Measurements from ENCODE around the gene ATP2B2. TPM values are rescaled to one million over a fixed set of nuclear protein-coding genes. Genes with fewer than 3 reads are reported as not detected.

Gene ATP2B2
- total and polyA plus RNA-seq, 10 of the 15 experiments (the other 5 are each of a cell fraction or from before 2014, with no cell fraction given) = 0.04 TPM; not detected in 9

GRCh38 chr3:10280177-10280529 is 225.2 kb downstream of the ATP2B2 start:
- DNase-seq (ENCODE audit: low read depth, low spot score) (no peak), FAIRE-seq (no peak), ATAC-seq (0 out of 3 replicates have a peak, but pooled peaks have one; percentile 27)
- BruUV-seq (replicated peaks) = no TSS peak
- in situ Hi-C loops (cut with MboI) = no loop called here
- Histone ChIP-seq H3K4me1 (ENCODE audit: control insufficient read depth, insufficient read depth, low read length) (peaks cover 7% of the 10 kb centered on the region; the same call in 1 of the 2 replicates), H3K4me3 (no peak overlapping the region), H3K9me3 (replicated peaks; ENCODE audit: control insufficient read depth, insufficient read depth, low read length) (no peaks in the 10 kb centered on the region), H3K27me3 (replicated peaks in 1 of 2; ENCODE audit: control insufficient read depth in 2 of 2, insufficient read depth in 2 of 2, low read length in 1 of 2) (no peaks in the 10 kb centered on the region), H4K20me1 (ENCODE audit: control insufficient read depth, insufficient read depth) (no peaks in the 10 kb centered on the region), H3K27ac (ENCODE audit: control insufficient read depth, insufficient read depth) (no peak overlapping the region), H3K9ac (ENCODE audit: control insufficient read depth, insufficient read depth, low read length) (no peak overlapping the region), H2AFZ (ENCODE audit: control insufficient read depth, low read depth, low read length) (no peak overlapping the region), H3K36me3 (ENCODE audit: control insufficient read depth in 2 of 2, insufficient read depth in 2 of 2, low read length in 1 of 2) (peaks cover 28 to 33% of the 10 kb centered on the region in 2 experiments; a peak in 3 of 4 replicates), H3K79me2 (ENCODE audit: control insufficient read depth, insufficient read depth, low read length) (peaks cover 5% of the 10 kb centered on the region), H3K4me2 (ENCODE audit: control insufficient read depth, insufficient read depth) (no peak overlapping the region)
- TF ChIP-seq CBX5 (IDR thresholded peaks at IDR 0.05; ENCODE audit: low read depth) (no peak), E2F8 (IDR thresholded peaks at IDR 0.05; ENCODE audit: low read depth, partially characterized antibody) (no peak), SMC3 (IDR thresholded peaks at IDR 0.05; ENCODE audit: borderline replicate concordance, low read length) (peak; percentile 18; the same call in 1 of the 2 replicates), CTCF (IDR thresholded peaks at IDR 0.05 in 2 of 3, conservative IDR thresholded peaks at IDR 0.05 in 1 of 3; ENCODE audit: control insufficient read depth in 2 of 3, extremely low read depth in 1 of 3, insufficient read depth in 1 of 3, low read depth in 3 of 3, low read length in 3 of 3) (peak in 2 of 3 experiments; percentile 39 to 41; a peak in 3 of 6 replicates)
- ChIA-PET CTCF (interaction anchor here (0.9 to 1.9 kb wide), 5 partner anchors 12 to 40 kb away, joined by 4 to 9 read pairs (median 6); partner anchors contain the start of genes GHRL, SEC13 and TATDN2), POLR2A (interaction anchor here (1.5 kb wide), 1 partner anchor 30 kb away, joined by 4 read pairs; no protein-coding TSS in a partner anchor), RAD21 (ENCODE audit: unreplicated experiment) (interaction anchor here (1.0 to 1.4 kb wide), 2 partner anchors 13 to 42 kb away, joined by 3 to 5 read pairs; partner anchors contain the start of gene GHRL), SMC1A (ENCODE audit: uncharacterized antibody, unreplicated experiment) (interaction anchor here (1.0 to 1.4 kb wide), 2 partner anchors 13 to 293 kb away, joined by 4 to 5 read pairs; partner anchors contain the start of gene GHRL)
- 76% methylated on average over 5 of the region's 5 CpGs for WGBS (ENCODE audit: insufficient coverage, insufficient replicate concordance, low lambda C conversion rate, missing lambda C conversion rate)
- intact Hi-C loops (cut with micrococcal nuclease; ENCODE audit: unreplicated experiment) = no loop called here
